ENCODE measurements around the gene IFT43.

The IFT43 gene

GRCh38 chr14:76083796-76084765, 98.5 kb downstream of the IFT43 start:
- DNase-seq: no peak

GRCh38 chr14:76085358-76085757, 99.8 kb downstream of the IFT43 start:
- DNase-seq: no peak

GRCh38 chr14:76086636-76087035, 101.1 kb downstream of the IFT43 start:
- no peak for DNase-seq

GRCh38 chr14:76088326-76088725, 102.8 kb downstream of the IFT43 start:
- DNase-seq: no peak

GRCh38 chr14:76088771-76089571, 103.4 kb downstream of the IFT43 start:
- DNase-seq: no peak

- no peak for DNase-seq
These were observed 104.0 kb downstream of the IFT43 start for GRCh38 chr14:76089575-76089974.

GRCh38 chr14:76090616-76091391, 105.2 kb downstream of the IFT43 start:
- no peak for DNase-seq

- DNase-seq: no peak
These were observed 107.5 kb downstream of the IFT43 start for GRCh38 chr14:76093077-76093476.

GRCh38 chr14:76096257-76096656, 110.7 kb downstream of the IFT43 start:
- DNase-seq: no peak

- no peak for DNase-seq
These were observed 112.0 kb downstream of the IFT43 start for GRCh38 chr14:76097547-76097946.

GRCh38 chr14:76098047-76098446, 112.5 kb downstream of the IFT43 start:
- DNase-seq: no peak

- no peak for DNase-seq
These were observed 113.5 kb downstream of the IFT43 start for GRCh38 chr14:76098916-76099675.

- DNase-seq: no peak
These were observed 114.7 kb downstream of the IFT43 start for GRCh38 chr14:76100236-76100635.

- no peak for DNase-seq
These were observed 116.1 kb downstream of the IFT43 start for GRCh38 chr14:76101391-76102379.

- no peak for DNase-seq
These were observed 119.3 kb downstream of the IFT43 start for GRCh38 chr14:76104802-76105355.

- no peak for DNase-seq
These were observed 120.6 kb downstream of the IFT43 start for GRCh38 chr14:76106188-76106587.

GRCh38 chr14:76109087-76109880, 123.7 kb downstream of the IFT43 start:
- no peak for DNase-seq

- DNase-seq: no peak
These were observed 127.5 kb downstream of the IFT43 start for GRCh38 chr14:76112889-76113624.

GRCh38 chr14:76113691-76114090, 128.1 kb downstream of the IFT43 start:
- no peak for DNase-seq
